Neuron (in vitro differentiated cells): ENCODE measurements around the gene CDH12.

Source experiments
- H2AFZ ChIP-seq: one replicate; pipeline ENCODE4 v1.6.1; 2013; ENCODE audit warnings: low read depth, mild to moderate bottlenecking, inconsistent platforms, low read length, moderate library complexity
- H3K27me3 ChIP-seq: one replicate; pipeline ENCODE4 v1.6.1; 2013; ENCODE audit warnings: low read length; ENCODE audit not compliant: insufficient read depth
- H3K36me3 ChIP-seq: one replicate; pipeline ENCODE4 v1.6.1; 2013; ENCODE audit warnings: low read length; ENCODE audit not compliant: insufficient read depth
- H3K4me1 ChIP-seq: one replicate; pipeline ENCODE4 v1.6.1; 2013; ENCODE audit warnings: low read length; ENCODE audit not compliant: insufficient read depth
- H3K4me3 ChIP-seq: 2 replicates; pipeline ENCODE4 v1.5.1; 2013; ENCODE audit warnings: mild to moderate bottlenecking, low read length, moderate library complexity
- H3K9me3 ChIP-seq: one replicate; pipeline ENCODE4 v1.6.1; 2013; ENCODE audit warnings: low read length

The CDH12 gene

DNA sequence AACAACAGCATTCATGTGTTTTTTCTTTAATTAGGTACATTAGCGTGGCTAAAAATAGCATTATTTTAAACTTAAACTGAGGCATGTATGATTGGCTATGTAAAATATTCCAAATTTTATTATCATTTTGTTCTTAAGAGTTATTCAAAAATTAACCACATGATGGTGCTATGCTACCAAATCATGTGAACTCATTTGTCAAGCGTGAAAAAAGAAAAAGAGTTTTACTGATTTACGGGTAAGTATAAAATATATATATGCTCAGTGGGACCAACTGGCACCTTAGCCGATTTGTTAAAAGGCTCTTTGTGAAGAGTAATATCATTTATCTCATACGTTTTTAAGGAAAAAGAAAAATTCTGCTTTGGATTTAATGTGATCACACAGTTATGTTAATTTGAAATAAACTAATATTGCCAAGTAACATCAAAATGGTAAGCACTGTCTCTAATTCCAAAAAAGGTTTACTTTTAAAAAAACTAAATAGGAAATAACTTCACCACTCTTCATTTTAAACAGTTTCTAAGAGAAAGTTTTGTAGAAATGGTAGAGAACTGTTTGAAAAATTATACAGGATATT is 1042.3 kb downstream of the CDH12 start:
- Histone ChIP-seq H3K4me1 (no peaks in the 10 kb centered on the region), H3K4me3 (no peak overlapping the region), H3K36me3 (no peaks in the 10 kb centered on the region), H2AFZ (no peak overlapping the region), H3K27me3 (no peaks in the 10 kb centered on the region), H3K9me3 (no peaks in the 10 kb centered on the region)

DNA sequence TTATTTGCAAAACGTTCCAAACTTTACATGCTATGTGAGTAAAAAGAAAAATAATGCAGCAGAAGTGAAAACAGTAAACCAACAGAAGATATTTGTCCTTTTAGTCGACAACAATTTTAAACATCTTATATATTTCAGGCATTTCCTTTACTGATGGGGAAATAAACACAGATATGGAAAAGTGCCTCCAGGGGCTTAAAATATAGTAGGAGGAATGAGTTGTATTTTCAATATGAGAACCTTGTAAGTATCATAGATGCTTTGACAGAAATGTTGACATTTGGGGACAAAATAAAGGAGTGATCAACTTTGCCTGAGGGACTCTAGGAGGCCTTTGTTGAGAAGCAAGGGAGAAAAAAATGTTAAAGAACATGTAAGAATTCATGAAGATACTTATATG is 1043.5 kb downstream of the CDH12 start:
- Histone ChIP-seq H3K4me3 (no peak overlapping the region), H3K4me1 (no peaks in the 10 kb centered on the region), H2AFZ (no peak overlapping the region), H3K36me3 (no peaks in the 10 kb centered on the region), H3K9me3 (no peaks in the 10 kb centered on the region), H3K27me3 (no peaks in the 10 kb centered on the region)

DNA sequence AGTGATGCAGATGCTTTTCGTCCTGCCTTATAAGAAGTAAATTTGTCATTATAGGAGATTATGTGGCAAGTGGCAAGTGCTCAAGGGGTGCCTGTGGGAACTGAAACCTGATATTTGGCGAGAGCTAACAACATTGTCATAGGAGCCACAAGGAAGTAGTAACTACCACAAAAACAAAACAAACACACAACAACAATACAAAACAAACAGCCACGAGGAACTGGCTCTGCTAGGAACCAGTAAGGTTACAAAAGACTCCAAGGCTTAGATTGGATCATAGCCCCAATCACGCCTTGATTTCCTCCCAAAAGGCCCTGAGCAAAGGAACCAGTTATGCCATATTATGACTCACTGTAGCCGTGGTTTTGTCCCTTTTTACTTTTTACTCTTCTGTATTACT is 1045.2 kb downstream of the CDH12 start:
- no peak overlapping the region for H2AFZ ChIP-seq
- no peaks in the 10 kb centered on the region for H3K9me3 ChIP-seq
- H3K4me1 ChIP-seq = no peaks in the 10 kb centered on the region
- no peaks in the 10 kb centered on the region for H3K36me3 ChIP-seq
- H3K4me3 ChIP-seq = no peak overlapping the region
- no peaks in the 10 kb centered on the region for H3K27me3 ChIP-seq

DNA sequence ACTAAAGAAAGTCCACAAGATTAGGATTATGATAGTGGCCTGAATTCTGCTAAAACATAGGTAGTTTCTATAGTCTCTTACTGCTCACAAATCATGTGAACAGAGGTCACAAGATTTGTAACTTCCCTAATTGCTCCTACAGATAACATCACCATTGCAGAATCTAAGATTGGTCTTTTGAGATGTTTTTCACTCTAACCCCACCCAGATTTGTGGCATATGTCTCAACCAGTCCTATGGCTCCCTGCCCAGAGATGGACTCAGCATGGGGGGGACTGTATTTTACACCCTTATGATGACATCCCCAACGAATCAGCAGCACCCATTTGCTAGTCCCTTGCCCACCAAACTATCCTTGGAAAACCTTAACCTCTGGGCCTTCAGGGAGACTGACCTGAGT is 1046.2 kb downstream of the CDH12 start:
- no peak overlapping the region for H2AFZ ChIP-seq
- no peak overlapping the region for H3K4me3 ChIP-seq
- H3K27me3 ChIP-seq = no peaks in the 10 kb centered on the region
- H3K4me1 ChIP-seq = no peaks in the 10 kb centered on the region
- H3K9me3 ChIP-seq = no peaks in the 10 kb centered on the region
- no peaks in the 10 kb centered on the region for H3K36me3 ChIP-seq

DNA sequence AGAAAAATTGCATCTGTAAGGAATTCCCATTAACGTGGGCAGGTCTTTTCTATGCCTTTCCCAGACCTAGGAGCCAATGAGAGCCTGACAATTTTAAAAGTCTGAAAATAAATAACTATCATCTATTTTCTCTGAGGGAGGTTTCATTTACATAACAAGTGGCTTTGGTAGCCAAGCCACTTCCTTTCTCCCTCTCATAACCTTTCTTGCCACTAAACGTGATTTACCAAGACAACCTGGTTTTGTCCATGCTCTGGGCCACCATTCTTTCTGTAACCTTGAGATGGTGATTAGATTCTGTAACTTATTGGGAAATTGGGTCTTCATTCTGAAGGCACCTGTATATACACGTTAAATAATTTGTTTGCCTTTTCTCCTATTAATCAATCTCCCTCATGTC is 1046.9 kb downstream of the CDH12 start:
- Histone ChIP-seq H3K9me3 (no peaks in the 10 kb centered on the region), H3K36me3 (no peaks in the 10 kb centered on the region), H3K27me3 (no peaks in the 10 kb centered on the region), H3K4me3 (no peak overlapping the region), H3K4me1 (no peaks in the 10 kb centered on the region), H2AFZ (no peak overlapping the region)

DNA sequence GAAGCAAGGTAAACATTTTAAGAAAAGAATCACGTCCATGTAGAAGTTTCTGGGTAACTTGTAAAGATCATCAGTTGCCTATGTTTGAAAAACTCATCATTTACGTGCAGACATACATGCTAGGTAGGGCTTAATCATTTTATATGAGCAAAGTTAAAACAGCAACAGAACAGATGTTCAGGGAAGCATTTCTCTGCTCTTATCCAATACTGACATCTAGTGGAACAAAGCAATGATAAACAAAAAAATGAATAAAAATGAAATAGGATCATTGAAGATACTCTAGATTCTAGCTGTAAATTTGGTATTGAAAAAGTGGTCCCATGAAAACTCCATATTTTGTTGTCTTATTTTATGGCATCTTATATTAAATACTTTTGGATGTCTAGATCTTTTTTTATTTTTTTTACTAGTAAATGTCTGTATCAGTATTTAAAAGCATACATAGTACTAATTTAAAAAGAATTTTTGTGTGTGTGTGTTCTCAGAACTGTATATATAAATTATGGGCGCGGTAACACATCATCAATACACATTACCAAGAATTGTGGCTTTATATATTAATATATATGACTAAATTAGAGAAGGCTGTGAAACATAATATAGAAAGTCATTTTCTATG is 1050.2 kb downstream of the CDH12 start:
- Histone ChIP-seq H3K4me1 (no peaks in the 10 kb centered on the region), H2AFZ (no peak overlapping the region), H3K4me3 (no peak overlapping the region), H3K27me3 (no peaks in the 10 kb centered on the region), H3K36me3 (no peaks in the 10 kb centered on the region), H3K9me3 (no peaks in the 10 kb centered on the region)

DNA sequence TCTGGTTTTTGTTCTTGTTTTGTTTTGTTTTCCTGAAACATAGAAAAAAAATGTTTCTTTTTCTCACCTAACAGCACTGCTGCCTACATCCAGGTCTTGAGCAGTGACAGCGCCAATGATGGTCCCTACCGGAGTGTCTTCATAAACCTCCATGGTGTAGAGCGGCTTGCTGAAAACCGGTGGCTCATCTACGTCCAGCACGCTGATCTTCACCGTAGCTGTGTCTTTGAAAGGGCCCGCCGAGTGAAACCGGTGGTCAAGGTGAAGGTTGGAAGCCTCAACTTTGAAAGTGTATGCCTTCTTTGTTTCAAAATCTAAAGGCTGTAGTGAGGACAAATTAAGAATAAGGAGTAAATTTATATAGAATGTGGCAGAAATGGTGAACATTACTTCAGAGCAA is 1051.0 kb downstream of the CDH12 start:
- Histone ChIP-seq H3K36me3 (no peaks in the 10 kb centered on the region), H3K4me1 (no peaks in the 10 kb centered on the region), H3K27me3 (no peaks in the 10 kb centered on the region), H2AFZ (no peak overlapping the region), H3K9me3 (no peaks in the 10 kb centered on the region), H3K4me3 (no peak overlapping the region)

DNA sequence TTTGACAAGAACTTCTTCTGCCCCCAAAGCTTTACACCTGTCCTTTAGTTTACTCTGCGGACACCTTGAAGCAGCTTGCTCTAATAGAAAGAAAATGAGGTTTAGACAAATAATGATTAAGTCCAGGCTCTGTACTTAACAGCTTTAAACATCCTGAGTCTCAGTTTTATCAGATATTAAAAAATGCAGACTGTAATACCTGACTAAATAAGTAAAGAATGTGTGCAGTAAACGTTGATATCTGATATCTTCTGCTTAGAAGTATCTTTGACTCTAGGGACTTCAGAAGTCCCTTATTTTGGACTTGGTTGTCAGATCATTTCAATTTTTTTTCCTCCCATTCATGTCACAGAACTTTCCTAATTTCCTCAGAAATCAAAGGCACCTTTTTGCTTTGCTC is 1060.4 kb downstream of the CDH12 start:
- H3K36me3 ChIP-seq = no peaks in the 10 kb centered on the region
- H3K4me1 ChIP-seq = no peaks in the 10 kb centered on the region
- H3K9me3 ChIP-seq = no peaks in the 10 kb centered on the region
- H3K4me3 ChIP-seq = no peak overlapping the region
- no peaks in the 10 kb centered on the region for H3K27me3 ChIP-seq
- H2AFZ ChIP-seq = no peak overlapping the region

DNA sequence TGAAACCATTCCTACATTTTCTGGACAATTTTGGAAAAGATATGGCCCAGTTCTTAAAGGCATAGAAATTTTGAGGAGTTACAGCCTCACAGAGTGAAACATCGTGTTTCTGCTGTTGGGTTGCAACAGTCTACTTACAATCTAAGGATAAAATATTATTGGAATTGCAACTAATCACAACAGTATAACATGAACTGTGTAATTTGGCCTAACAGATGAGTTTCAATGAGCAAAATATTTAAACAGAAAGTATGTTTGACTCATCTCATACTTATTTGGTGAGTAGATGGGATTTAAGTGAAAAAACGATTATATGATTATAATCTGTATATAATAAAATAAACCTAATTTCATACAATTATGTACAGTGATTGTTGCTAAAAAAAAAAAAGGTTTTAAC is 1061.8 kb downstream of the CDH12 start:
- H2AFZ ChIP-seq = no peak overlapping the region
- H3K4me1 ChIP-seq = no peaks in the 10 kb centered on the region
- no peaks in the 10 kb centered on the region for H3K36me3 ChIP-seq
- no peak overlapping the region for H3K4me3 ChIP-seq
- H3K9me3 ChIP-seq = no peaks in the 10 kb centered on the region
- no peaks in the 10 kb centered on the region for H3K27me3 ChIP-seq

DNA sequence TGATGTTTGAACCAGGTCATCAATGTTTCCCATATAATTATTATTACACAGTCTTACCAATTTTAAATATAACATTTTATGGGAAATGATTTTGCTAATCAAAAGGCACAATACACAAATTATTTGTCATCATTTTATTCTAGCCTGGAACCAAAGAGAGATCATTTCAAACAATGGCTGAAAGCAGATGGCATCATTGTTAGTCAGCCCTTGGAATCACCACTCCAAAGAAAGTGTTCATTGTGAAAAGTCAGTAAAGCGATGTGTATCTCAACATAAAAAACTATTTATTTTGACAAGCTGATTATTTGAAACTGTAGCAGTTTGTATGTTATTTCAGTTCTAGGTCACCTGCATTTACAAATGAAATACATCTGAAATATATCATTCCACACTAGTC is 1068.7 kb downstream of the CDH12 start:
- Histone ChIP-seq H3K4me3 (no peak overlapping the region), H3K9me3 (no peaks in the 10 kb centered on the region), H2AFZ (no peak overlapping the region), H3K36me3 (no peaks in the 10 kb centered on the region), H3K27me3 (no peaks in the 10 kb centered on the region), H3K4me1 (no peaks in the 10 kb centered on the region)

DNA sequence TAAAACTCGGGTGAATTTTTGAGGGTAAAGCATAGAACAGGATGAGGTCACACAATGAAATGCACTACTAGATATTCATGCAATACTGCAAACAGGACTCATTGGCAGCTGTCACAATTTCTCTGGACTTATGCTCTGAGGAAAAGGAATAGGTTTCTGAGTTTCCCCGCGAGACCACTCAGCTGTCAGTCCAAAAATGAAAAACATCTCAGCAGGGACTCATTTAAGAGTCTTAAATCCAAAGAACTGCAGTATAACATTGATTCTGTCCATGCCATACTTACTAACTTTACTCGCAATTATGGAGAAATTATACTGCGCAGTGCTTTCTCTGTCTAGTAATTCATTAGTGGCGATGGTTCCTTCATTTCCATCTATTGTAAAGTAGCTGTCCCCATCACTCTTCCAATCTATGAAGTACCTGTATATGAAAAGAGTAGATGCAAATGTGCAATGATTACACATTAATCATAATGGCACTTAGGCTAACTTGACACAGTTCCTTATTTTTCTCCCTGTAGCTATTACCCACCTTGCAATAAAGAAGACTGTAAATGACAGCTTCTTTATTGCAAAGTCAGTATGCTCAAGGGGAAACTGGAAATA is 1070.0 kb downstream of the CDH12 start:
- no peaks in the 10 kb centered on the region for H3K27me3 ChIP-seq
- H3K4me3 ChIP-seq = no peak overlapping the region
- H2AFZ ChIP-seq = no peak overlapping the region
- H3K9me3 ChIP-seq = no peaks in the 10 kb centered on the region
- no peaks in the 10 kb centered on the region for H3K4me1 ChIP-seq
- no peaks in the 10 kb centered on the region for H3K36me3 ChIP-seq

DNA sequence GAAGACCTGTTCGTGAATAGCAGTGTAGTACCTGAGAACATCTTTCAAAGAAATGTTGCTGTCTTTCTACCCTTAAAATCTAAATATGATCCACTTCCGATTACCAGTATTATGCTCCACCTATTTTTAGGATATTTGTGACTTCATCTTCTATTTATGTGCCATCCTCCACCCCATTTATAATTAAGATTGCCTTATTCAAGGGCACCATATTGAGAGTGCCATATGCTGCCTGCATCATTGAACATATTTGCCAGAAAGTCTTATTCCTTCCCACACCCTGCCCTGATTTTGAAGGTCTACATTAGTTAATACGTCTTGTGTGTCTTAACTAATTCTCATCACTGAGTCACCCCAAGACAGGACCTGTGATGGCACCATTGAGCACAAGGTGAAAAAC is 1076.7 kb downstream of the CDH12 start:
- Histone ChIP-seq H3K27me3 (no peaks in the 10 kb centered on the region), H3K9me3 (no peaks in the 10 kb centered on the region), H3K36me3 (no peaks in the 10 kb centered on the region), H3K4me3 (no peak overlapping the region), H2AFZ (no peak overlapping the region), H3K4me1 (no peaks in the 10 kb centered on the region)

DNA sequence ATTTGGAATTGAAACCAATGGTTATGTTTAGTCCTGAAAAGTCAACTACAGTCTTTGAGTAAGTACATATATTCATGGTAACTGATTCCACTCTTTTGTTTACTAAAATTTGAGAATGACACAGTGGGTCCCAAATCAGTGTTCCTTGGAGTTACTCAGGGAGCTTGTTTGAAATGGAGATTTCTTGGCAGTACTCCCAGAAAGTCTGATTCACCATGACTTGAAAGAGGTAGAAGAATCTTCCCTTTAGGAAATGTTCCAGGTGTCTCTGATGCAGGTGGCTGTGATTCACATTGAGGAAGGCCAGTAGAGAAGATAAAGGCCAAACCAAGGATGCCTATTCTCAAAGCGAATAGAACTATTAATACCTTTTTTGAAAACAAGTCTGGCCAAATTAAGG is 1078.3 kb downstream of the CDH12 start:
- H3K9me3 ChIP-seq = no peaks in the 10 kb centered on the region
- no peak overlapping the region for H2AFZ ChIP-seq
- H3K27me3 ChIP-seq = no peaks in the 10 kb centered on the region
- no peak overlapping the region for H3K4me3 ChIP-seq
- H3K4me1 ChIP-seq = no peaks in the 10 kb centered on the region
- no peaks in the 10 kb centered on the region for H3K36me3 ChIP-seq

DNA sequence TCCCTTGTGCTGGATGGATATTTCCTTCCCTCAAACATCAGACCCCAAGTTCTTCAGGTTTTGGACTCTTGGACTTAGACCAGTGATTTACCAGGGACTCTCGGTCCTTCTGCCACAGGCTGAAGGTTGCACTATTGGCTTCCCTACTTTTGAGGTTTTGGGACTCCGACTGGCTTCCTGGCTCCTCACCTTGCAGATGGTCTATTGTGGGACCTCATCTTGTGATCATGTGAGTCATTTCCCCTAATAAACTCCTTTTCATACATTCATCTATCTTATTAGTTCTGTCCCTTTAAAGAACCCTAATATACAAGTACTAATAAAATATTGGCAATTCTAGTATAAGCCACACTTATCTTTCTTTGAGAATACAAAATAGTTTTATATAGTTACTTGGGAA is 1078.9 kb downstream of the CDH12 start:
- H2AFZ ChIP-seq = no peak overlapping the region
- H3K36me3 ChIP-seq = no peaks in the 10 kb centered on the region
- H3K4me3 ChIP-seq = no peak overlapping the region
- H3K4me1 ChIP-seq = no peaks in the 10 kb centered on the region
- H3K9me3 ChIP-seq = no peaks in the 10 kb centered on the region
- no peaks in the 10 kb centered on the region for H3K27me3 ChIP-seq
